22Rv1 (cell line): ENCODE measurements around the gene LYZL2.

Experiments used
- ZFX ChIP-seq: fragments of 450-650 bp; IDR thresholded peaks from 2 replicates; pipeline ENCODE4 v1.6.1; 2017; ENCODE audit warnings: antibody characterized with exemption, borderline replicate concordance
- TF ChIP-seq, protein P1 (sequence below): fragments of 450-650 bp; IDR thresholded peaks from 2 replicates; pipeline ENCODE4 v1.5.1; 2017; ENCODE audit warnings: mild to moderate bottlenecking

DNA sequence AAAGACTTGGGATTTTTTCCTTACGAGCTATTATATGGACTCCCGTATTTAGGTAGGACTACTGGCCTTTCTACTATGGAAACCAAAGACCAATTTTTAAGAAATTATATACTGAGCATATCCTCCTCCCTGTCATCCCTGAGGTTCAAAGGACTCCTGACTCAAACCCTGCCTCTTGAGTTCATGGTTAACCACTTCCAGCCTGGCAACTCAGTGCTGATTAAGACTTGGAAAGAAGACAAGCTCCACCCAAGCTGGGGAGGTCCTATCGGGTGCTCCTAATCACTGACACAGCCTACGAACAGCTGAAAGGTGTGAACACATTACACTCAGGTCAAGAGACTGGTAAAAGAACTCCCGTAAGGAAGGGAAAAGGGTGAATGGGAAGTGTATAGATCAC, 66.8 kb downstream of the LYZL2 start:
- TF ChIP-seq, protein P1, sequence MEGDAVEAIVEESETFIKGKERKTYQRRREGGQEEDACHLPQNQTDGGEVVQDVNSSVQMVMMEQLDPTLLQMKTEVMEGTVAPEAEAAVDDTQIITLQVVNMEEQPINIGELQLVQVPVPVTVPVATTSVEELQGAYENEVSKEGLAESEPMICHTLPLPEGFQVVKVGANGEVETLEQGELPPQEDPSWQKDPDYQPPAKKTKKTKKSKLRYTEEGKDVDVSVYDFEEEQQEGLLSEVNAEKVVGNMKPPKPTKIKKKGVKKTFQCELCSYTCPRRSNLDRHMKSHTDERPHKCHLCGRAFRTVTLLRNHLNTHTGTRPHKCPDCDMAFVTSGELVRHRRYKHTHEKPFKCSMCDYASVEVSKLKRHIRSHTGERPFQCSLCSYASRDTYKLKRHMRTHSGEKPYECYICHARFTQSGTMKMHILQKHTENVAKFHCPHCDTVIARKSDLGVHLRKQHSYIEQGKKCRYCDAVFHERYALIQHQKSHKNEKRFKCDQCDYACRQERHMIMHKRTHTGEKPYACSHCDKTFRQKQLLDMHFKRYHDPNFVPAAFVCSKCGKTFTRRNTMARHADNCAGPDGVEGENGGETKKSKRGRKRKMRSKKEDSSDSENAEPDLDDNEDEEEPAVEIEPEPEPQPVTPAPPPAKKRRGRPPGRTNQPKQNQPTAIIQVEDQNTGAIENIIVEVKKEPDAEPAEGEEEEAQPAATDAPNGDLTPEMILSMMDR = no peak
- TF ChIP-seq ZFX = no peak
